ENCODE results near the gene ALK.

ALK gene

GRCh38 chr2:29517413-29517812, 404.0 kb downstream of the ALK start:
- Histone ChIP-seq H3K27ac (ENCODE audit: low read length) (no peak overlapping the region), H3K9ac (ENCODE audit: low read depth, low read length) (no peak overlapping the region), H3K9me3 (ENCODE audit: insufficient read depth, low read length, severe bottlenecking) (no peaks in the 10 kb centered on the region), H3K79me2 (ENCODE audit: insufficient read depth, low read length) (no peaks in the 10 kb centered on the region), H3K36me3 (ENCODE audit: insufficient read depth, low read length) (no peaks in the 10 kb centered on the region), H3K4me1 (ENCODE audit: insufficient read depth, low read length) (no peaks in the 10 kb centered on the region), H3K4me3 (ENCODE audit: low read depth in 1 of 2, low read length in 2 of 2) (no peak overlapping the region), H4K20me1 (ENCODE audit: insufficient read depth, low read length) (no peaks in the 10 kb centered on the region), H3K4me2 (ENCODE audit: insufficient read depth, low read length) (no peak overlapping the region), H3K27me3 (ENCODE audit: insufficient read depth, low read length, poor library complexity) (no peaks in the 10 kb centered on the region), H2AFZ (ENCODE audit: low read depth, low read length) (no peak overlapping the region)
- DNase-seq (no peak), ATAC-seq (ENCODE audit: insufficient read depth, low read depth) (no peak)
- TF ChIP-seq CTCF (IDR thresholded peaks at IDR 0.05; ENCODE audit: borderline replicate concordance, extremely low read depth, low read length, poor library complexity, severe bottlenecking) (no peak), EZH2 (IDR thresholded peaks at IDR 0.05; ENCODE audit: borderline replicate concordance, low read depth, low read length, severe bottlenecking) (no peak)

- Histone ChIP-seq H3K4me3 (ENCODE audit: low read depth in 1 of 2, low read length in 2 of 2) (no peak overlapping the region), H2AFZ (ENCODE audit: low read depth, low read length) (no peak overlapping the region), H3K27me3 (ENCODE audit: insufficient read depth, low read length, poor library complexity) (no peaks in the 10 kb centered on the region), H3K4me1 (ENCODE audit: insufficient read depth, low read length) (no peaks in the 10 kb centered on the region), H3K9ac (ENCODE audit: low read depth, low read length) (no peak overlapping the region), H3K4me2 (ENCODE audit: insufficient read depth, low read length) (no peak overlapping the region), H3K36me3 (ENCODE audit: insufficient read depth, low read length) (no peaks in the 10 kb centered on the region), H4K20me1 (ENCODE audit: insufficient read depth, low read length) (no peaks in the 10 kb centered on the region), H3K79me2 (ENCODE audit: insufficient read depth, low read length) (no peaks in the 10 kb centered on the region), H3K27ac (ENCODE audit: low read length) (no peak overlapping the region), H3K9me3 (ENCODE audit: insufficient read depth, low read length, severe bottlenecking) (no peaks in the 10 kb centered on the region)
- TF ChIP-seq EZH2 (IDR thresholded peaks at IDR 0.05; ENCODE audit: borderline replicate concordance, low read depth, low read length, severe bottlenecking) = no peak
- TF ChIP-seq CTCF (IDR thresholded peaks at IDR 0.05; ENCODE audit: borderline replicate concordance, extremely low read depth, low read length, poor library complexity, severe bottlenecking) = no peak
- no peak for ATAC-seq (ENCODE audit: insufficient read depth, low read depth)
- DNase-seq = no peak
Observed at GRCh38 chr2:29516767-29517166, 404.6 kb downstream of the ALK start.

GRCh38 chr2:29509878-29510277, 411.5 kb downstream of the ALK start:
- no peak overlapping the region for H3K27ac ChIP-seq (ENCODE audit: low read length)
- H3K9me3 ChIP-seq (ENCODE audit: insufficient read depth, low read length, severe bottlenecking) = no peaks in the 10 kb centered on the region
- no peaks in the 10 kb centered on the region for H3K36me3 ChIP-seq (ENCODE audit: insufficient read depth, low read length)
- H3K4me2 ChIP-seq (ENCODE audit: insufficient read depth, low read length) = no peak overlapping the region
- no peak overlapping the region for H2AFZ ChIP-seq (ENCODE audit: low read depth, low read length)
- H3K27me3 ChIP-seq (ENCODE audit: insufficient read depth, low read length, poor library complexity) = no peaks in the 10 kb centered on the region
- no peak overlapping the region for H3K9ac ChIP-seq (ENCODE audit: low read depth, low read length)
- DNase-seq (no peak), ATAC-seq (ENCODE audit: insufficient read depth, low read depth) (no peak)
- no peaks in the 10 kb centered on the region for H3K4me1 ChIP-seq (ENCODE audit: insufficient read depth, low read length)
- H3K4me3 ChIP-seq (ENCODE audit: low read depth in 1 of 2, low read length in 2 of 2) = no peak overlapping the region
- TF ChIP-seq CTCF (IDR thresholded peaks at IDR 0.05; ENCODE audit: borderline replicate concordance, extremely low read depth, low read length, poor library complexity, severe bottlenecking) (no peak), EZH2 (IDR thresholded peaks at IDR 0.05; ENCODE audit: borderline replicate concordance, low read depth, low read length, severe bottlenecking) (no peak)
- no peaks in the 10 kb centered on the region for H3K79me2 ChIP-seq (ENCODE audit: insufficient read depth, low read length)
- no peaks in the 10 kb centered on the region for H4K20me1 ChIP-seq (ENCODE audit: insufficient read depth, low read length)

DNA sequence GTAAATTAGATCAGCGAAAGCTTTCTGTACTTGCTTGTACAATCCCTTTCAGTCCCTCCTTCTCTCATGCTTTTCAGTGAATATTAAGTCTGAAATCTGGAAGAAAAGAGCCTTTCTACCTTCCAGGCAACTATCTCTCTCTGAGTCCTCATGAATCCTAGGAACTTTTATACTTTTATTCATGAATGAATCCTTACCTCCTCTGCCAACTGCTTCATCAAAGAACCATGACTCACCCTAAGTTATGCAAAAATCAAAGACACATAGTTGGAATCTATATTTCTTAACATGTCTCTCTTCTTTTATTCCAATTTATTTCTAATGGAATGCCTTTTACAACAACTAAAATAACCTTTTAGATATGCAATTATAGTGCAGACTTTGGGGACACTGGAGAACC, 412.0 kb downstream of the ALK start:
- DNase-seq (no peak), ATAC-seq (ENCODE audit: insufficient read depth, low read depth) (no peak)
- Histone ChIP-seq H3K79me2 (ENCODE audit: insufficient read depth, low read length) (no peaks in the 10 kb centered on the region), H3K4me3 (ENCODE audit: low read depth in 1 of 2, low read length in 2 of 2) (no peak overlapping the region), H3K27ac (ENCODE audit: low read length) (no peak overlapping the region), H3K36me3 (ENCODE audit: insufficient read depth, low read length) (no peaks in the 10 kb centered on the region), H3K4me1 (ENCODE audit: insufficient read depth, low read length) (no peaks in the 10 kb centered on the region), H4K20me1 (ENCODE audit: insufficient read depth, low read length) (no peaks in the 10 kb centered on the region), H3K9ac (ENCODE audit: low read depth, low read length) (no peak overlapping the region), H3K9me3 (ENCODE audit: insufficient read depth, low read length, severe bottlenecking) (no peaks in the 10 kb centered on the region), H3K27me3 (ENCODE audit: insufficient read depth, low read length, poor library complexity) (no peaks in the 10 kb centered on the region), H2AFZ (ENCODE audit: low read depth, low read length) (no peak overlapping the region), H3K4me2 (ENCODE audit: insufficient read depth, low read length) (no peak overlapping the region)
- no peak for TF ChIP-seq CTCF (IDR thresholded peaks at IDR 0.05; ENCODE audit: borderline replicate concordance, extremely low read depth, low read length, poor library complexity, severe bottlenecking)

All from DND-41 (cell line).